GM12801 (cell line): ENCODE results near the gene BCAT1.

Experiments
- CTCF ChIP-seq: IDR thresholded peaks from one replicate; pipeline ENCODE4 v1.5.1; 2011; ENCODE audit warnings: control low read depth; ENCODE audit not compliant: insufficient read length; ENCODE audit errors: extremely low read depth

Gene BCAT1

DNA sequence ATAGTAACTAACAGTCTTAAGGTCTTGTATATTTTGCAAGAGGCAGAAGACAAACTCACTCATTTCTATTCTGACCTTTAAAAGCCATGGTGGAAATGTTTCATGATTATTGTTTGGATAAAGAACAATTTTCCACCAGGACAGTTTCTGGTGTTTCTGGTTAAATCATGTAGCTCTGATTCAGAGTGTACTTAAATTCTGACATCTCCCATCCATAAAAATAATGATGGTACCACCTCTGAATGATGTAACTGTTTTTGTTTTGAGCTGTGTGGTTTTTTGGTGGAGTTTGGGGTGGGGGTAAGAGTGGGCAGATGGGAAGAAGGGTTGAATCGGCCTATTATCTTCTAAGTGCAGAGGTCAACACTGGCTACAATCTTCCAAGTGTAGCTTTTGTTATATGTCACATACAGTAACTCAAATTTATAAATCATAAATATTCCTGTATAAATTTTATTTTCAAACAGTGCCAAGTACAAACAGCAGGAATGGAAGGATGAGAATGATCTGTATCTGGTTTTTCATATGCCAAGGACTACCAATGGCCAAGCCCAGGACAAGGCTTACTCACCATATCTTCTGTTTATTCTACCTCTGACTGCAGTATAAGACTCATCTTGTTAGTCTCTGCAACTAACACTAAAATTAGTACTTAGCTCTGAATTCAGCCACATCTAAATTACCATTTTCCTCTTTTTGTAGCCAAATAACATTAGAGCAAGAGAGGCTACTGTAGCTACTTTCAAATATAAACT is 108.7 kb downstream of the BCAT1 start:
- no peak for TF ChIP-seq CTCF

DNA sequence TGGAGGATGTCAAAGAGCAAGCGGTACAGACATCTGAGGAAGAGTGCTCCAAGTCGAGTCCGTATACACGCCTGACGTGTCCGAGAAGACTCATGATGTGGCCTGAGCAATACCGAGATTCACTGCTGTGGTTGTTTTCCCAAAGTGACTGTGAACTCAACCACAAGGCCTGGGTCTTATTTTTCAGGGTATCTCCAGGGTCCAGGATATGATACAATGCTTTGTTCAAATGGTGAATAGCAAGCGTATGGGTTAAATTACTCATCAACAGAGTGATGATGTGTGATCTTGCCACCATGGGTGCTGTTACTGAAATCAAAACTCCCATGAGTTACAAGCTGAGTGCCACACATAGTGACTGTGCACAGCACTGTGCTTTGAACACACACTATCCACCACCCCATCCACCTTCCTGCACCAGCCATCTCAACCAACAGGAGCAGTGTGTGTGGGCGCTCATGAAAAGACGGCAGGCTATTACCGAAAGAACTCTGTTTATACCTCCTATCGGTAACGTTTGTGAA is 109.6 kb downstream of the BCAT1 start:
- no peak for TF ChIP-seq CTCF

DNA sequence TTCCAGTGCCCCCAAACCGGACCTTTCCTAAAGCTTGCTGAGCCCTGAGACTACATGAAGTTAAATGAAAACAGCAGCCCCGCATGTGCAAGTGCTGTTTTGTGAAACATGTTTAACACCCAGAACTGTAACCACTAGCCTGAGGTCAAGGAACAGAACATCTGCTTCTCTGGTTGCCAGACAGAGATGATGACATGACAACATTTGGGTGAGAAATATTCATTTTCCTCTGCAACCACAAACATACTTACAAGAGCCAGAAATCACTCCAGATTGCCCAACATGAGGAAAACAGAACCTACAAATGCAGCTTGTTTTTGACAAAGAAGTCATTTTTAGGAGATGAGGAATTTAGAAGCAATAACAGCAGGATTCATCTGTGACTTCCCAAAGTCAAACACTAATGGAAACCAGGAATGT is 110.4 kb downstream of the BCAT1 start:
- TF ChIP-seq CTCF: no peak

- TF ChIP-seq CTCF: no peak
Observed at GRCh38 chr12:24835377-24835776, 113.5 kb downstream of the BCAT1 start.

DNA sequence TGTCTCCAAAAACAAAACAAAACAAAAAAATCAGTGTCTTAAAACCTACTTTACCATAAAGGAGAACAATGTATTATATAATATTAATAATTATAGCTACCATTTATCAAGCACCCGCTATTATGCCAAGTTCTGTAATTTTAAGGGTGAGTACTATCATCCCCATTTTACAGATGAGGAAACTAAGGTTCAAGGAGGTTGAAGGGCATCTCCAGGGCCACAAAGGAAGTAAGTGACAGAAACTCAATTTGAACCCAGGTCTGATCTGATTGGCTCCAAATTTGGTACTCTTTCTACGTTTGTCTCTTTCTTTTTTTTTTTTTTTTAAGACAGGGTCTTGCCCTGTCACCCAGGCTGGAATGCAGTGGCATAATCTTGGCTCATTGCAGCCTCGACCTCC is 115.4 kb downstream of the BCAT1 start:
- no peak for TF ChIP-seq CTCF

DNA sequence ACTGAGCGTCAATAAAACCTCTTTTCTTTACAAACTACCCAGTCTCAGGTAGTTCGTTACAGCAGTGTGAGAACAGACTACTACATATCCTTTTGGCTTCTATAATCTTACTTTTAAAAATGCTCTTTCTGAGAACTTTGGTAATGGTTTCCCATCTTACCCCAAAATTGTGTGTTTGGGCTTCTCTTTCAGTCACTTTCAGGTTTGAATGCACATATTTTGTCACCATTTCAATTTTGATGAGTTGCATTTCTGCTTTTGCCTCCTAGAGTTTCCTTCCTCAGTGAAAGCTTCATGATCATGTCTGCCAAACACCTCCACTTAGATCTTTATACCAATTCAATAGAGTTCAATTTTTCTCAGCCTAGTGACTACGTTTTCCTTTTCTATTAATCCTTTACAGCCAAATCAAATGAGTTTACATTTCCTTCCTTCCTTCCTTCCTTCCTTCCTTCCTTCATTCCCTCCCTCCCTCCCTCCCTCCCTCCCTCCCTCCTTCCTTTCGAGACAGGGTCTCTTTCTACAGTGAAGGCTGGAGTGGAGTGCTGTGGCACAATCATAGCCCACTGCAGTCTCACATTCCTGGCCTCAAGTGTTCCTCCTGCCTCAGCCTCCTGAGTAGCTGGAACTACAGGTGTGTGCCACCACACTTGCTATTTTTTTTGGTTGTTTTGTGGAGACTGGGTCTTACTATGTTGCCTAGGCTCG is 124.9 kb downstream of the BCAT1 start:
- TF ChIP-seq CTCF: no peak

DNA sequence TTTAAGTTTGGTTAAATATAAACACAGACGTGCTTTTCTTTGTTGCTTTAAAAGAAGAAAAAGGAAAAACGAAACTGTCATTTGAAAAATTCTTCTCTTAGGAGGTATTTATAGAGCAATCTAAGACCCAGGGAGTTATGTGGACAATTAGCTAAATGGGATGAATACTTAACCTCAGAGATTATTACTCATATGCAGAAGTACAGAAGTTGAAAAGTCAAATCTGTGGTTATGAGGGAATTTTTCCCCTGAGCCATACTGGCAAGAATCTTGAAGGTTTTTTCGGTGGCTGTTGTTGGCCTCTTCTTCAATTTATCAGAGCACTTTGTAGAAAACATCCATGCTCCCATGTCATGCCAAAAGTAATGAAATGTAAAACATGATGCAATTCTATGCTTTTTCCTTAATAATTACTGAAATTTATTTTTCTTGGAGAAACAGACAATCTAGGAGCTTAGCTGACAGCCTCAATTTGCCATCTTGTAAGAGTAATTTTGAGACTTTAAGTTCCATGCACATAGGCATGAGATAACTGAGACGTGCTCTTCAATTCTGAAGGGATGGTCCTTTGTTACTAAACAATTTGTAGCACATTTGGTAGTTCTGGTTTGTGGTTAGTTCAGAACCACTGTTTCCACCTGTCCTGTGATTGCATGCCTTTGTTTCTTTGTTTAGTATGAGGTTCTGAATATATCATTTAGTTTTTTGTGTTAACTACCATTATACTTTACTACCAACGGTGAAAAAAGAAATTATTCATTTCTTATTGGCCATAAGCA is 126.6 kb downstream of the BCAT1 start:
- TF ChIP-seq CTCF: no peak
